GM23338 (cell line): ENCODE results near the gene NACAD. TPM values are rescaled to one million over a fixed set of nuclear protein-coding genes. Genes with fewer than 3 reads are reported as not detected.

Experiments used
- ATAC-seq: fragments of 200-7000 bp; cut with Tn5 transposase; 3 replicates; pipeline ENCODE4 v1.9.1; 2020
- DNase-seq: peaks from one replicate; pipeline ENCODE4 v3.0.0-alpha.2; 2015; ENCODE audit warnings: low spot score
- H2AFZ ChIP-seq: fragments of 200-600 bp; sonication (generic); 2 replicates; pipeline ENCODE4 v1.8.0; 2016; ENCODE audit warnings: antibody characterized with exemption, mild to moderate bottlenecking, moderate library complexity
- H3F3A ChIP-seq: fragments of 200-600 bp; sonication (generic); replicated peaks from 2 replicates; pipeline ENCODE4 v1.8.0; 2017; ENCODE audit warnings: antibody characterized with exemption, mixed run types, low read depth
- H3K27ac ChIP-seq: fragments of 200-600 bp; sonication (generic); 2 replicates; pipeline ENCODE4 v1.6.1; 2016; ENCODE audit warnings: low read depth
- H3K27me3 ChIP-seq: fragments of 200-600 bp; sonication (generic); 2 replicates; pipeline ENCODE4 v1.8.0; 2016; ENCODE audit warnings: mild to moderate bottlenecking, mixed run types, moderate library complexity; ENCODE audit not compliant: insufficient read depth
- H3K36me3 ChIP-seq: fragments of 200-600 bp; sonication (generic); 2 replicates; pipeline ENCODE4 v1.8.0; 2016; ENCODE audit warnings: mild to moderate bottlenecking; ENCODE audit not compliant: insufficient read depth
- H3K4me1 ChIP-seq: fragments of 200-600 bp; sonication (generic); 2 replicates; pipeline ENCODE4 v1.8.0; 2016; ENCODE audit warnings: mild to moderate bottlenecking, moderate library complexity; ENCODE audit not compliant: insufficient read depth
- H3K4me2 ChIP-seq: fragments of 200-600 bp; sonication (generic); 2 replicates; pipeline ENCODE4 v1.7.1; 2017; ENCODE audit warnings: mixed run types
- H3K4me3 ChIP-seq: fragments of 200-600 bp; sonication (generic); 2 replicates; pipeline ENCODE4 v1.6.1; 2016; ENCODE audit warnings: mixed run types
- H3K79me2 ChIP-seq: fragments of 200-600 bp; sonication (generic); replicated peaks from 2 replicates; pipeline ENCODE4 v1.8.0; 2017; ENCODE audit warnings: mild to moderate bottlenecking; ENCODE audit not compliant: insufficient read depth
- H3K9me2 ChIP-seq: fragments of 200-600 bp; sonication (generic); 2 replicates; pipeline ENCODE4 v1.8.0; 2017; ENCODE audit not compliant: insufficient read depth
- H4K20me1 ChIP-seq: fragments of 200-600 bp; sonication (generic); replicated peaks from 2 replicates; pipeline ENCODE4 v1.8.0; 2017; ENCODE audit warnings: mild to moderate bottlenecking; ENCODE audit not compliant: insufficient read depth
- H3K27ac Mint-ChIP-seq: 2 replicates; pipeline ENCODE4 v1.8.0; 2020; ENCODE audit warnings: inconsistent platforms, mild to moderate bottlenecking, moderate library complexity, mixed read lengths
- H3K27me3 Mint-ChIP-seq: 3 replicates; pipeline ENCODE4 v1.8.0; 2022; ENCODE audit warnings: low read depth, mild to moderate bottlenecking, moderate library complexity, mixed read lengths, inconsistent platforms; ENCODE audit not compliant: insufficient read depth, poor library complexity
- H3K36me3 Mint-ChIP-seq: 3 replicates; pipeline ENCODE4 v1.8.0; 2021; ENCODE audit warnings: low read depth, mild to moderate bottlenecking, inconsistent platforms, moderate library complexity, mixed read lengths
- H3K4me1 Mint-ChIP-seq: 3 replicates; pipeline ENCODE4 v1.8.0; 2020; ENCODE audit warnings: mild to moderate bottlenecking, inconsistent platforms, mixed read lengths
- H3K4me3 Mint-ChIP-seq: 3 replicates; pipeline ENCODE4 v1.8.0; 2021; ENCODE audit warnings: moderate library complexity, mild to moderate bottlenecking, inconsistent platforms, mixed read lengths
- H3K9me3 Mint-ChIP-seq: 3 replicates; pipeline ENCODE4 v1.8.0; 2020; ENCODE audit warnings: moderate library complexity, mild to moderate bottlenecking, inconsistent platforms, mixed read lengths
- CREB1 ChIP-seq: fragments of 250-450 bp; sonication (Bioruptor Pico); IDR thresholded peaks from 2 replicates; pipeline ENCODE4 v1.5.0; 2020; ENCODE audit warnings: low read depth, mild to moderate bottlenecking, moderate library complexity
- ETS1 ChIP-seq: IDR thresholded peaks from 2 replicates; pipeline ENCODE4 v1.6.1; 2016; ENCODE audit warnings: antibody characterized with exemption
- EZH2phosphoT487 ChIP-seq: fragments of 200-600 bp; sonication (generic); IDR thresholded peaks from one replicate; pipeline ENCODE4 v1.8.1; 2018; ENCODE audit warnings: antibody characterized with exemption; ENCODE audit not compliant: unreplicated experiment
- JUNB ChIP-seq: IDR thresholded peaks from one replicate; pipeline ENCODE4 v1.6.1; 2016; ENCODE audit warnings: antibody characterized with exemption; ENCODE audit not compliant: unreplicated experiment
- NANOG ChIP-seq: IDR thresholded peaks from 2 replicates; pipeline ENCODE4 v1.6.1; 2016; ENCODE audit warnings: antibody characterized with exemption, borderline replicate concordance
- POLR2AphosphoS5 ChIP-seq: IDR thresholded peaks from 2 replicates; pipeline ENCODE4 v1.6.1; 2016; ENCODE audit warnings: antibody characterized with exemption, low read depth
- ZNF114 ChIP-seq: fragments of 250-450 bp; sonication (Bioruptor Pico); IDR thresholded peaks from 2 replicates; pipeline ENCODE4 v1.5.0; 2020; ENCODE audit warnings: mild to moderate bottlenecking, moderate library complexity
- ZNF331 ChIP-seq: fragments of 250-450 bp; sonication (Bioruptor Pico); IDR thresholded peaks from 2 replicates; pipeline ENCODE4 v1.5.0; 2020; ENCODE audit warnings: low read depth, mild to moderate bottlenecking, moderate library complexity
- polyA plus RNA-seq: library from polyadenylated mRNA; unstranded; fragments of >200 nt; fragmentation: Nextera tagmentation; extraction: Ambion mirVana; gene quantifications from 2 replicates; pipeline ENCODE4 v1.2.1, GENCODE V29; 2016
- total RNA-seq: library from RNA; depleted of rRNA; stranded (reverse); fragments of >200 nt; shearing (Covaris generic); gene quantifications from 2 replicates; pipeline ENCODE4 v1.2.3, GENCODE V29; 2014
- TF ChIP-seq, protein P1 (sequence below), 2 experiments: fragments of 200-600 bp in 1 of 2; sonication (generic) in 1 of 2; conservative IDR thresholded peaks; 2 replicates each; pipeline versions ENCODE4 v1.5.1 to v1.6.1; 2016 to 2017; ENCODE audit warnings: antibody characterized with exemption in 2 of 2, low read depth in 2 of 2, mild to moderate bottlenecking in 2 of 2, moderate library complexity in 1 of 2

NACAD gene
- total and polyA plus RNA-seq, 2 experiments from 2014 or later, result 6.1 to 11.2 TPM

GRCh38 chr7:45111298-45112223 lies 22.8 kb upstream of the NACAD start, which contains the start of gene TBRG4:
Gene TBRG4 (minus strand): TSS chr7:45111697. CDS start chr7:45109237, 2,460 bp downstream.
- Mint-ChIP-seq H3K27me3 (peaks cover 13% of the 10 kb centered on the region), H3K9me3 (no peaks in the 10 kb centered on the region; the same call in 1 of the 3 replicates), H3K36me3 (peaks cover 33% of the 10 kb centered on the region), H3K4me3 (peak within 1 kb of the TSS; percentile 98), H3K27ac (peak within 1 kb of the TSS; percentile 98), H3K4me1 (peaks cover 9% of the 10 kb centered on the region; the same call in 2 of the 3 replicates)
- H3K27ac ChIP-seq, result peak within 1 kb of the TSS; percentile 95
- peaks cover 10% of the 10 kb centered on the region; the same call in 1 of the 2 replicates for H3K4me1 ChIP-seq
- H3K4me2 ChIP-seq, result peak within 1 kb of the TSS; percentile 97
- 0 out of 2 replicates have a peak within 1 kb of the TSS, but pooled peaks have one; percentile 3 for H2AFZ ChIP-seq
- DNase-seq, result peak; percentile 98
- TF ChIP-seq EZH2phosphoT487 (no peak), ETS1 (peak; percentile 94), JUNB (no peak), POLR2AphosphoS5 (peak; percentile 99), CREB1 (CRISPR knock-in tag) (peak; percentile 98)
- TF ChIP-seq, protein P1, sequence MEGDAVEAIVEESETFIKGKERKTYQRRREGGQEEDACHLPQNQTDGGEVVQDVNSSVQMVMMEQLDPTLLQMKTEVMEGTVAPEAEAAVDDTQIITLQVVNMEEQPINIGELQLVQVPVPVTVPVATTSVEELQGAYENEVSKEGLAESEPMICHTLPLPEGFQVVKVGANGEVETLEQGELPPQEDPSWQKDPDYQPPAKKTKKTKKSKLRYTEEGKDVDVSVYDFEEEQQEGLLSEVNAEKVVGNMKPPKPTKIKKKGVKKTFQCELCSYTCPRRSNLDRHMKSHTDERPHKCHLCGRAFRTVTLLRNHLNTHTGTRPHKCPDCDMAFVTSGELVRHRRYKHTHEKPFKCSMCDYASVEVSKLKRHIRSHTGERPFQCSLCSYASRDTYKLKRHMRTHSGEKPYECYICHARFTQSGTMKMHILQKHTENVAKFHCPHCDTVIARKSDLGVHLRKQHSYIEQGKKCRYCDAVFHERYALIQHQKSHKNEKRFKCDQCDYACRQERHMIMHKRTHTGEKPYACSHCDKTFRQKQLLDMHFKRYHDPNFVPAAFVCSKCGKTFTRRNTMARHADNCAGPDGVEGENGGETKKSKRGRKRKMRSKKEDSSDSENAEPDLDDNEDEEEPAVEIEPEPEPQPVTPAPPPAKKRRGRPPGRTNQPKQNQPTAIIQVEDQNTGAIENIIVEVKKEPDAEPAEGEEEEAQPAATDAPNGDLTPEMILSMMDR (conservative IDR thresholded peaks at IDR 0.05; ENCODE audit: low read depth in 2 of 2), result peak; percentile 32 to 43
- peak within 1 kb of the TSS; percentile 99 for H3K4me3 ChIP-seq
- 0 out of 2 replicates have a peak, but pooled peaks cover 6% of the 10 kb centered on the region for H3F3A ChIP-seq
- peaks cover 34% of the 10 kb centered on the region for H4K20me1 ChIP-seq
- peaks cover 27% of the 10 kb centered on the region for H3K36me3 ChIP-seq
- peaks cover 3% of the 10 kb centered on the region; the same call in 1 of the 2 replicates for H3K27me3 ChIP-seq
- peak; percentile 93 for ATAC-seq
- H3K79me2 ChIP-seq, result peaks cover 46% of the 10 kb centered on the region
- no peaks in the 10 kb centered on the region for H3K9me2 ChIP-seq

- no peak for DNase-seq
- Mint-ChIP-seq H3K4me1 (peaks cover 9% of the 10 kb centered on the region; the same call in 2 of the 3 replicates), H3K27me3 (peaks cover 15% of the 10 kb centered on the region), H3K27ac (no peak overlapping the region), H3K4me3 (0 out of 3 replicates have a peak overlapping the region, but pooled peaks have one; percentile 20), H3K9me3 (no peaks in the 10 kb centered on the region; the same call in 2 of the 3 replicates), H3K36me3 (peaks cover 60% of the 10 kb centered on the region)
- no peak for TF ChIP-seq ZNF114
- no peak for TF ChIP-seq NANOG
- no peak for TF ChIP-seq ZNF331 (CRISPR knock-in tag)
- Histone ChIP-seq H2AFZ (no peak overlapping the region), H3K4me1 (peaks cover 10% of the 10 kb centered on the region; the same call in 1 of the 2 replicates), H3K9me2 (no peaks in the 10 kb centered on the region), H3F3A (0 out of 2 replicates have a peak, but pooled peaks cover 6% of the 10 kb centered on the region), H4K20me1 (peaks cover 43% of the 10 kb centered on the region), H3K4me2 (no peak overlapping the region), H3K4me3 (no peak overlapping the region), H3K36me3 (peaks cover 49% of the 10 kb centered on the region), H3K27me3 (no peaks in the 10 kb centered on the region), H3K79me2 (peaks cover 54% of the 10 kb centered on the region), H3K27ac (no peak overlapping the region; the same call in 1 of the 2 replicates)
- ATAC-seq, result no peak
Observed at GRCh38 chr7:45108863-45109262, 20.1 kb upstream of the NACAD start.
